PC-3 (cell line): ENCODE results near the gene RNF41. TPM values are rescaled to one million over a fixed set of nuclear protein-coding genes. Genes with fewer than 3 reads are reported as not detected.

Experiments used
- ATAC-seq: fragments of 200-7000 bp; cut with Tn5 transposase; 2 replicates; pipeline ENCODE4 v1.9.1; 2020; ENCODE audit warnings: mild to moderate bottlenecking, moderate library complexity
- BruUV-seq: library from RNA; stranded (reverse); fragments of 400-500 nt; replicated peaks from 2 replicates; lab custom pipeline; 2021; lab: Mats Ljungman, UMichigan
- CTCF ChIA-PET: fragments of 300-600 bp; sonication (Branson Sonifier 250); formaldehyde crosslinking; loops from one replicate; lab custom pipeline; 2022; ENCODE audit warnings: antibody characterized with exemption; lab: Charles Lee
- POLR2A ChIA-PET: fragments of 300-600 bp; sonication (Branson Sonifier 250); formaldehyde crosslinking; loops from one replicate; lab custom pipeline; 2022; ENCODE audit warnings: antibody characterized with exemption; ENCODE audit not compliant: unreplicated experiment; lab: Charles Lee
- DNase-seq: peaks from one replicate; pipeline ENCODE4 v3.0.0-alpha.2; 2015
- H2AFZ ChIP-seq: fragments of 300-600 bp; sonication (generic); 2 replicates; pipeline ENCODE4 v1.6.0; 2016; ENCODE audit warnings: antibody characterized with exemption, low read length
- H3F3A ChIP-seq: fragments of 300-600 bp; sonication (generic); one replicate; pipeline ENCODE4 v1.6.0; 2017; ENCODE audit warnings: antibody characterized with exemption, low read length, control low read depth, mild to moderate bottlenecking; ENCODE audit not compliant: unreplicated experiment
- H3K27ac ChIP-seq: fragments of 300-600 bp; sonication (generic); 2 replicates; pipeline ENCODE4 v1.5.1; 2016; ENCODE audit warnings: mild to moderate bottlenecking, low read length
- H3K27me3 ChIP-seq: fragments of 300-600 bp; sonication (generic); 2 replicates; pipeline ENCODE4 v1.6.1; 2016; ENCODE audit warnings: low read length, mixed read lengths
- H3K36me3 ChIP-seq: fragments of 300-600 bp; sonication (generic); 2 replicates; pipeline ENCODE4 v1.6.1; 2016; ENCODE audit warnings: low read depth, mixed run types, low read length, mixed read lengths
- H3K4me1 ChIP-seq: fragments of 300-600 bp; sonication (generic); 2 replicates; pipeline ENCODE4 v1.5.1; 2016; ENCODE audit warnings: low read length; ENCODE audit not compliant: insufficient read depth
- H3K4me2 ChIP-seq: fragments of 300-600 bp; sonication (generic); 2 replicates; pipeline ENCODE4 v1.6.0; 2016; ENCODE audit warnings: low read length
- H3K4me3 ChIP-seq: fragments of 300-600 bp; sonication (generic); 2 replicates; pipeline ENCODE4 v1.5.1; 2016; ENCODE audit warnings: mild to moderate bottlenecking, low read length, mixed read lengths
- H3K79me2 ChIP-seq: fragments of 300-600 bp; sonication (generic); 2 replicates; pipeline ENCODE4 v1.6.1; 2017; ENCODE audit warnings: low read length, mixed read lengths
- H3K9ac ChIP-seq: fragments of 300-600 bp; sonication (generic); 2 replicates; pipeline ENCODE4 v1.6.0; 2016; ENCODE audit warnings: mild to moderate bottlenecking, low read length
- H3K9me2 ChIP-seq: fragments of 300-600 bp; sonication (generic); replicated peaks from 2 replicates; pipeline ENCODE4 v1.6.1; 2016; ENCODE audit warnings: mixed run types, low read length, mixed read lengths
- H3K9me3 ChIP-seq: fragments of 300-600 bp; sonication (generic); 2 replicates; pipeline ENCODE4 v1.6.1; 2016; ENCODE audit warnings: low read length, mixed read lengths
- H4K20me1 ChIP-seq: fragments of 300-600 bp; sonication (generic); 2 replicates; pipeline ENCODE4 v1.6.1; 2016; ENCODE audit warnings: low read length, mixed read lengths
- EZH2 ChIP-seq: fragments of 300-600 bp; sonication (generic); IDR thresholded peaks from one replicate; pipeline ENCODE4 v1.6.1; 2017; ENCODE audit warnings: antibody characterized with exemption, mild to moderate bottlenecking, low read length; ENCODE audit not compliant: unreplicated experiment
- EZH2phosphoT487 ChIP-seq: fragments of 300-600 bp; sonication (generic); IDR thresholded peaks from 2 replicates; pipeline ENCODE4 v1.6.1; 2018; ENCODE audit warnings: mild to moderate bottlenecking, antibody characterized with exemption, low read length, borderline replicate concordance
- intact Hi-C: fragments of 100-400 bp; cut with micrococcal nuclease; formaldehyde crosslinking; loops from 2 replicates; pipeline ENCODE4 v1.9.0; 2023
- total RNA-seq: library from RNA; depleted of rRNA; stranded (reverse); fragments of >200 nt; gene quantifications from 2 replicates; pipeline ENCODE4 v1.2.3, GENCODE V29; 2014
- TF ChIP-seq, protein P1 (sequence below): fragments of 300-600 bp; sonication (generic); conservative IDR thresholded peaks from 2 replicates; pipeline ENCODE4 v1.5.1; 2017; ENCODE audit warnings: antibody characterized with exemption, low read depth, mild to moderate bottlenecking, low read length

RNF41 gene
- total RNA-seq, 1 experiment from 2014 or later: 52.1 TPM

DNA sequence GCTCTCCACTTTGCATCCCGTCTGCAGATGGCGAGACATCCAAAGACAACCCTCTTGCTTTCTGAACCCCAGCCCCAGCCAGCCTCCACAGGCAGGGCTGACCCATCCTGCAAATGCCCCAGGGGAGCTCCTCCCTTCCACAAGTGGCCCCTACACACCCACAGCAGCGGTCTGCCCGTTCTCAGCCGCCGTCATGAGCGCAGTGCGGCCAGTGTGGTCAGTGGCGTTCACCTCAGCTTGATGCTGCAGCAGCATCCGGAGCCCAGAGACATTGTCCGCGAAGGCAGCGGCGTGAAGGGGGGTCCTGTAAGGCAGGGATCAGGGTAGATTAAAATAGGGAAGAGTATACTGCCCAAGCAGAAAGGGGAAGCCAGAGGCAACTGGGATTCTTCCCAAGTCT is 22.8 kb upstream of the RNF41 start:
- CTCF ChIA-PET: no interaction called here

DNA sequence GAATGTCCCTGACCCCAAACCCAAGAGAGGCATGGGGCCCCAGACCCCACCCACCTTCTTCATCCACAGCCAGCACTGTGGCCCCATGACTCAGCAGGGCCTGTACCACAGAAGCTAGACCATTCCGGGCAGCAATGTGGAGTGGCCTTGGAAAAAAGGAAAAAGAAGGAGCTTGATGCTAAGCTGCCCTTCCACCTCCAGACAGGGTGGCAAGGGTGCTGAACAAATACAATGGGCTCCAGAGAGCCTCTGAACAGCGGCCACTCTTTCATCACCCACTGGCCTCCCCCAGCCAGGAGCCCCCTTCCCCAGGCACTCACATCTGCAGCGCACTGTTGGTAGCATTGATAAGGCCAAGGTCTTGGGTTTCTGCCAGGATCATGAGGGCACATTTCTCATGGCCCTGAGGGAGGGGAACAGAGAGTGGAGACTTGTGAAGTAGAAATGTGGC is 22.0 kb upstream of the RNF41 start:
- ChIA-PET POLR2A (no interaction called here), CTCF (no interaction called here)
- H3F3A ChIP-seq: no peaks in the 10 kb centered on the region
- H3K4me3 ChIP-seq: no peak overlapping the region
- no peaks in the 10 kb centered on the region for H3K27me3 ChIP-seq
- DNase-seq (no peak), ATAC-seq (no peak)
- peaks cover 39% of the 10 kb centered on the region for H3K36me3 ChIP-seq
- no peaks in the 10 kb centered on the region for H3K9me3 ChIP-seq
- no peak overlapping the region for H3K27ac ChIP-seq
- H3K9me2 ChIP-seq: no peaks in the 10 kb centered on the region
- no TSS peak for BruUV-seq
- TF ChIP-seq, protein P1, sequence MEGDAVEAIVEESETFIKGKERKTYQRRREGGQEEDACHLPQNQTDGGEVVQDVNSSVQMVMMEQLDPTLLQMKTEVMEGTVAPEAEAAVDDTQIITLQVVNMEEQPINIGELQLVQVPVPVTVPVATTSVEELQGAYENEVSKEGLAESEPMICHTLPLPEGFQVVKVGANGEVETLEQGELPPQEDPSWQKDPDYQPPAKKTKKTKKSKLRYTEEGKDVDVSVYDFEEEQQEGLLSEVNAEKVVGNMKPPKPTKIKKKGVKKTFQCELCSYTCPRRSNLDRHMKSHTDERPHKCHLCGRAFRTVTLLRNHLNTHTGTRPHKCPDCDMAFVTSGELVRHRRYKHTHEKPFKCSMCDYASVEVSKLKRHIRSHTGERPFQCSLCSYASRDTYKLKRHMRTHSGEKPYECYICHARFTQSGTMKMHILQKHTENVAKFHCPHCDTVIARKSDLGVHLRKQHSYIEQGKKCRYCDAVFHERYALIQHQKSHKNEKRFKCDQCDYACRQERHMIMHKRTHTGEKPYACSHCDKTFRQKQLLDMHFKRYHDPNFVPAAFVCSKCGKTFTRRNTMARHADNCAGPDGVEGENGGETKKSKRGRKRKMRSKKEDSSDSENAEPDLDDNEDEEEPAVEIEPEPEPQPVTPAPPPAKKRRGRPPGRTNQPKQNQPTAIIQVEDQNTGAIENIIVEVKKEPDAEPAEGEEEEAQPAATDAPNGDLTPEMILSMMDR: no peak
- TF ChIP-seq EZH2 (no peak), EZH2phosphoT487 (no peak)
- no peak overlapping the region for H3K9ac ChIP-seq
- H3K4me1 ChIP-seq: no peaks in the 10 kb centered on the region
- no peaks in the 10 kb centered on the region for H3K79me2 ChIP-seq
- H4K20me1 ChIP-seq: no peaks in the 10 kb centered on the region
- intact Hi-C loops: no loop called here
- no peak overlapping the region for H2AFZ ChIP-seq
- H3K4me2 ChIP-seq: no peak overlapping the region

More for the DNA sequence above, 22.8 kb upstream of the RNF41 start:
- no peaks in the 10 kb centered on the region for H3K79me2 ChIP-seq
- no peaks in the 10 kb centered on the region for H3K9me2 ChIP-seq
- no peak overlapping the region for H3K4me2 ChIP-seq
- DNase-seq (no peak), ATAC-seq (no peak)
- no peak for TF ChIP-seq EZH2phosphoT487
- TF ChIP-seq EZH2: no peak
- TF ChIP-seq, protein P1: no peak
- H4K20me1 ChIP-seq: no peaks in the 10 kb centered on the region
- H3K9me3 ChIP-seq: no peaks in the 10 kb centered on the region
- POLR2A ChIA-PET: no interaction called here
- intact Hi-C loops: no loop called here
- peaks cover 44% of the 10 kb centered on the region for H3K36me3 ChIP-seq
- H3K27ac ChIP-seq: no peak overlapping the region
- no peaks in the 10 kb centered on the region for H3K27me3 ChIP-seq
- BruUV-seq: no TSS peak
- H3K4me1 ChIP-seq: no peaks in the 10 kb centered on the region
- no peaks in the 10 kb centered on the region for H3F3A ChIP-seq
- H2AFZ ChIP-seq: no peak overlapping the region
- H3K4me3 ChIP-seq: no peak overlapping the region
- no peak overlapping the region for H3K9ac ChIP-seq

DNA sequence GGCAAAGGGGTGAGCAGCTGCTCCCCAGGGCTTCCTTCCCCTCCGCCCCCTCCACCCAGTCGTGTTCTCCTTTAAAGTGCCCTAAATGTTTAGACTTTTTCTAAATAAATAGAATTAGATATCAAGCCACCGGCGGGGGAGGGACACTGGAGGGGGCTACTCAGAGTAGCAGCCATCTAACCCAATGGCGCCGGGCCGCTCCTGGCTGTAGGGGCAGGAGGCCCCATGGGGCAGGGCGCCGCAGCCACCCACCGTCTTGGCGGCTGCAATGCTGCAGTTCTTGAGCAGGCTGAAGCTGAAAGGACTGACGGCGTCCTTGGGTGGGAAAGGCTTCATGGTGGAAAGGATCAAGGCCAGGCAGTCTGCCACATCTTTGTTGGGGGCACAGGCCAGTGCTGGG is 21.3 kb upstream of the RNF41 start:
- TF ChIP-seq, protein P1: no peak
- TF ChIP-seq EZH2phosphoT487 (no peak), EZH2 (no peak)
- Histone ChIP-seq H3K9ac (no peak overlapping the region), H3K4me3 (no peak overlapping the region), H2AFZ (no peak overlapping the region), H3K27me3 (no peaks in the 10 kb centered on the region), H4K20me1 (no peaks in the 10 kb centered on the region), H3K27ac (no peak overlapping the region), H3K4me2 (no peak overlapping the region), H3K79me2 (no peaks in the 10 kb centered on the region), H3K4me1 (no peaks in the 10 kb centered on the region), H3K36me3 (peaks cover 32% of the 10 kb centered on the region), H3K9me3 (no peaks in the 10 kb centered on the region), H3K9me2 (no peaks in the 10 kb centered on the region), H3F3A (no peaks in the 10 kb centered on the region)
- DNase-seq (no peak), ATAC-seq (no peak)
- POLR2A ChIA-PET: no interaction called here
- intact Hi-C loops: no loop called here
- CTCF ChIA-PET: no interaction called here
- BruUV-seq: no TSS peak
